ENCODE measurements around the gene SIN3A.

- TF ChIP-seq, protein P1, sequence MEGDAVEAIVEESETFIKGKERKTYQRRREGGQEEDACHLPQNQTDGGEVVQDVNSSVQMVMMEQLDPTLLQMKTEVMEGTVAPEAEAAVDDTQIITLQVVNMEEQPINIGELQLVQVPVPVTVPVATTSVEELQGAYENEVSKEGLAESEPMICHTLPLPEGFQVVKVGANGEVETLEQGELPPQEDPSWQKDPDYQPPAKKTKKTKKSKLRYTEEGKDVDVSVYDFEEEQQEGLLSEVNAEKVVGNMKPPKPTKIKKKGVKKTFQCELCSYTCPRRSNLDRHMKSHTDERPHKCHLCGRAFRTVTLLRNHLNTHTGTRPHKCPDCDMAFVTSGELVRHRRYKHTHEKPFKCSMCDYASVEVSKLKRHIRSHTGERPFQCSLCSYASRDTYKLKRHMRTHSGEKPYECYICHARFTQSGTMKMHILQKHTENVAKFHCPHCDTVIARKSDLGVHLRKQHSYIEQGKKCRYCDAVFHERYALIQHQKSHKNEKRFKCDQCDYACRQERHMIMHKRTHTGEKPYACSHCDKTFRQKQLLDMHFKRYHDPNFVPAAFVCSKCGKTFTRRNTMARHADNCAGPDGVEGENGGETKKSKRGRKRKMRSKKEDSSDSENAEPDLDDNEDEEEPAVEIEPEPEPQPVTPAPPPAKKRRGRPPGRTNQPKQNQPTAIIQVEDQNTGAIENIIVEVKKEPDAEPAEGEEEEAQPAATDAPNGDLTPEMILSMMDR (IDR thresholded peaks at IDR 0.05) = no peak
- TF ChIP-seq EZH2 (IDR thresholded peaks at IDR 0.05) = no peak
These were observed 100.7 kb downstream of the SIN3A start for GRCh38 chr15:75350601-75351361.
